ENCODE data around the gene CNTNAP5. TPM values are rescaled to one million over a fixed set of nuclear protein-coding genes. Genes with fewer than 3 reads are reported as not detected.

CNTNAP5 gene
- total and polyA plus RNA-seq, 2 donors (not counting 3 experiments of a cell fraction or from before 2014, with no cell fraction given) = not detected

DNA sequence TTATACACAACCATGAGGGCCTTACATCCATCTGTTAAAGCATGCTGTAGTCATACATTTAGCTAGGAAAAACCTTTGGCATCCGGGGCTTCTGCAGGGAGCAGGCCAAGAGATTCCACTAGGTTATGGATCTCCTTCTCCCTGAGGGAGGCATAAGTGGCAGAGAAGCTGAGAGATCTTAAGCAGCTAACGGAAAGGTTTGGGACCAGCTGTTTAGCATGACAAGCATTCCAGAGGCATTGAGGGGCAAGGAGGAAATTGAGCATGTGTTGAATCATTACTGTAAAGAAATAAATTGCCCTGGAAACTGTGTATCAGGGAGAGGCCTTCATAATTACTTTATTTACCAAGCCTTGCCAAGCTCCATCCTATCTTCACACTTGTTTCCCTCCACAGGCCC, 643.1 kb downstream of the CNTNAP5 start:
- H3K9ac ChIP-seq (replicated peaks; ENCODE audit: extremely low read depth, insufficient read depth, low read length) = no peak overlapping the region
- no peak overlapping the region for H3K4me2 ChIP-seq (ENCODE audit: insufficient read depth, low read length)
- FAIRE-seq = no peak
- H3K27ac ChIP-seq (ENCODE audit: insufficient read depth, low read depth, low read length) = no peak overlapping the region
- H3K27me3 ChIP-seq (ENCODE audit: control insufficient read depth in 2 of 2, insufficient read depth in 2 of 2, low read length in 2 of 2) = no peaks in the 10 kb centered on the region
- TF ChIP-seq, protein P1, sequence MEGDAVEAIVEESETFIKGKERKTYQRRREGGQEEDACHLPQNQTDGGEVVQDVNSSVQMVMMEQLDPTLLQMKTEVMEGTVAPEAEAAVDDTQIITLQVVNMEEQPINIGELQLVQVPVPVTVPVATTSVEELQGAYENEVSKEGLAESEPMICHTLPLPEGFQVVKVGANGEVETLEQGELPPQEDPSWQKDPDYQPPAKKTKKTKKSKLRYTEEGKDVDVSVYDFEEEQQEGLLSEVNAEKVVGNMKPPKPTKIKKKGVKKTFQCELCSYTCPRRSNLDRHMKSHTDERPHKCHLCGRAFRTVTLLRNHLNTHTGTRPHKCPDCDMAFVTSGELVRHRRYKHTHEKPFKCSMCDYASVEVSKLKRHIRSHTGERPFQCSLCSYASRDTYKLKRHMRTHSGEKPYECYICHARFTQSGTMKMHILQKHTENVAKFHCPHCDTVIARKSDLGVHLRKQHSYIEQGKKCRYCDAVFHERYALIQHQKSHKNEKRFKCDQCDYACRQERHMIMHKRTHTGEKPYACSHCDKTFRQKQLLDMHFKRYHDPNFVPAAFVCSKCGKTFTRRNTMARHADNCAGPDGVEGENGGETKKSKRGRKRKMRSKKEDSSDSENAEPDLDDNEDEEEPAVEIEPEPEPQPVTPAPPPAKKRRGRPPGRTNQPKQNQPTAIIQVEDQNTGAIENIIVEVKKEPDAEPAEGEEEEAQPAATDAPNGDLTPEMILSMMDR (IDR thresholded peaks at IDR 0.05; ENCODE audit: extremely low read depth in 1 of 2, insufficient read depth in 1 of 2, low read depth in 1 of 2, low read length in 2 of 2) = no peak
- TF ChIP-seq GATA2 (IDR thresholded peaks at IDR 0.05; ENCODE audit: insufficient read depth, insufficient read length, low read depth, low read length) (no peak), POLR2AphosphoS5 (IDR thresholded peaks at IDR 0.05; ENCODE audit: insufficient read depth, low read depth, low read length) (no peak), POLR2A (IDR thresholded peaks at IDR 0.05; ENCODE audit: low read depth, low read length) (no peak), JUN (IDR thresholded peaks at IDR 0.05; ENCODE audit: borderline replicate concordance, insufficient read depth, insufficient read length, low read depth) (no peak), EZH2 (IDR thresholded peaks at IDR 0.05; ENCODE audit: borderline replicate concordance, low read depth, low read length, severe bottlenecking) (no peak), MYC (IDR thresholded peaks at IDR 0.05; ENCODE audit: low read depth, low read length) (no peak)
- H3K4me1 ChIP-seq (ENCODE audit: control insufficient read depth, extremely low read depth, insufficient read depth, low read length) = no peaks in the 10 kb centered on the region
- intact Hi-C loops (cut with micrococcal nuclease) (no loop called here), dilution Hi-C loops (cut with MboI; ENCODE audit: extremely low pct_ligation_motif_present, low sequenced_read_pairs) (no loop called here)
- no peak for DNase-seq (ENCODE audit: low read depth, low spot score)
- H3K79me2 ChIP-seq (ENCODE audit: control insufficient read depth, insufficient read depth, low read length) = no peaks in the 10 kb centered on the region
- H3K36me3 ChIP-seq (ENCODE audit: control insufficient read depth in 2 of 2, extremely low read depth in 1 of 2, insufficient read depth in 2 of 2, low read length in 2 of 2) = no peaks in the 10 kb centered on the region
- H4K20me1 ChIP-seq (replicated peaks; ENCODE audit: control insufficient read depth, extremely low read depth, insufficient read depth, low read length) = no peaks in the 10 kb centered on the region
- ChIA-PET CTCF (no interaction called here), POLR2A (no interaction called here)
- no TSS peak for BruUV-seq (replicated peaks)
- no peaks in the 10 kb centered on the region for H3K9me1 ChIP-seq (replicated peaks; ENCODE audit: control insufficient read depth, extremely low read depth, insufficient read depth, low read length)
- H2AFZ ChIP-seq (ENCODE audit: low read depth, low read length) = no peak overlapping the region
- H3K4me3 ChIP-seq (replicated peaks in 1 of 3; ENCODE audit: insufficient read depth in 1 of 3, low read depth in 1 of 3, low read length in 3 of 3) = no peak overlapping the region
- peaks cover 7% of the 10 kb centered on the region for H3K9me3 ChIP-seq (replicated peaks; ENCODE audit: control insufficient read depth, insufficient read depth, low read length)

DNA sequence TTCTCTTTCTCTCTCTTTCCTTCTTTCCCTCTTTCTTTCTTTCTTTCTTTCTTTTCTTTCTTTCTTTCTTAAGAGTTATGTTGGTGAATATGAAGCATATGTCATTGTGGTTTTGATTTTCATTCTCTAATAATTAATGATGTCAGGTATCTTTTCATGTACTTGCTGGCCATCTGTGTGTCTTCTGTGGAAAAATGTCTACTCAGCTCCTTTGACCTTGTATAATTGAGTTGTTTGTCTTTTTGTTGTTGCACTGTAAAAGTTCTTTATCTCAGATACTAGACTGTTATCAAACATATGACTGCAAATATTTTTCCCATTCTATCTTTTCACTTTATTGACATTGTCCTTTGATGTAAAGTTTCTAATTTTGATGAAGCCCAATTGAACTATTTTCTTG, 645.1 kb downstream of the CNTNAP5 start:
- H3K79me2 ChIP-seq (ENCODE audit: control insufficient read depth, insufficient read depth, low read length) = no peaks in the 10 kb centered on the region
- no peaks in the 10 kb centered on the region for H3K27me3 ChIP-seq (ENCODE audit: control insufficient read depth in 2 of 2, insufficient read depth in 2 of 2, low read length in 2 of 2)
- no peaks in the 10 kb centered on the region for H3K4me1 ChIP-seq (ENCODE audit: control insufficient read depth, extremely low read depth, insufficient read depth, low read length)
- no peak overlapping the region for H3K4me2 ChIP-seq (ENCODE audit: insufficient read depth, low read length)
- H2AFZ ChIP-seq (ENCODE audit: low read depth, low read length) = no peak overlapping the region
- no peak for FAIRE-seq
- no peaks in the 10 kb centered on the region for H3K9me1 ChIP-seq (replicated peaks; ENCODE audit: control insufficient read depth, extremely low read depth, insufficient read depth, low read length)
- H4K20me1 ChIP-seq (replicated peaks; ENCODE audit: control insufficient read depth, extremely low read depth, insufficient read depth, low read length) = no peaks in the 10 kb centered on the region
- intact Hi-C loops (cut with micrococcal nuclease) (no loop called here), dilution Hi-C loops (cut with MboI; ENCODE audit: extremely low pct_ligation_motif_present, low sequenced_read_pairs) (no loop called here)
- H3K9me3 ChIP-seq (replicated peaks; ENCODE audit: control insufficient read depth, insufficient read depth, low read length) = peaks cover 6% of the 10 kb centered on the region
- no peaks in the 10 kb centered on the region for H3K36me3 ChIP-seq (ENCODE audit: control insufficient read depth in 2 of 2, extremely low read depth in 1 of 2, insufficient read depth in 2 of 2, low read length in 2 of 2)
- no TSS peak for BruUV-seq (replicated peaks)
- TF ChIP-seq, protein P2, sequence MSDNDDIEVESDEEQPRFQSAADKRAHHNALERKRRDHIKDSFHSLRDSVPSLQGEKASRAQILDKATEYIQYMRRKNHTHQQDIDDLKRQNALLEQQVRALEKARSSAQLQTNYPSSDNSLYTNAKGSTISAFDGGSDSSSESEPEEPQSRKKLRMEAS (IDR thresholded peaks at IDR 0.05; ENCODE audit: insufficient read depth, insufficient read length) = no peak
- no peak for TF ChIP-seq POLR2A (IDR thresholded peaks at IDR 0.05; ENCODE audit: low read depth, low read length)
- no peak for TF ChIP-seq GATA2 (IDR thresholded peaks at IDR 0.05; ENCODE audit: insufficient read depth, insufficient read length, low read depth, low read length)
- TF ChIP-seq, protein P1 (IDR thresholded peaks at IDR 0.05; ENCODE audit: extremely low read depth in 1 of 2, insufficient read depth in 1 of 2, low read depth in 1 of 2, low read length in 2 of 2) = no peak
- TF ChIP-seq MYC (IDR thresholded peaks at IDR 0.05; ENCODE audit: low read depth, low read length) = no peak
- no peak for TF ChIP-seq FOS (IDR thresholded peaks at IDR 0.05; ENCODE audit: borderline replicate concordance, insufficient read depth, low read length)
- TF ChIP-seq POLR2AphosphoS5 (IDR thresholded peaks at IDR 0.05; ENCODE audit: insufficient read depth, low read depth, low read length) = no peak
- TF ChIP-seq JUN (IDR thresholded peaks at IDR 0.05; ENCODE audit: borderline replicate concordance, insufficient read depth, insufficient read length, low read depth) = no peak
- no peak for TF ChIP-seq EZH2 (IDR thresholded peaks at IDR 0.05; ENCODE audit: borderline replicate concordance, low read depth, low read length, severe bottlenecking)
- ChIA-PET POLR2A (no interaction called here), CTCF (no interaction called here)
- H3K4me3 ChIP-seq (replicated peaks in 1 of 3; ENCODE audit: insufficient read depth in 1 of 3, low read depth in 1 of 3, low read length in 3 of 3) = no peak overlapping the region
- no peak for DNase-seq (ENCODE audit: low read depth, low spot score)
- no peak overlapping the region for H3K9ac ChIP-seq (replicated peaks; ENCODE audit: extremely low read depth, insufficient read depth, low read length)
- H3K27ac ChIP-seq (ENCODE audit: insufficient read depth, low read depth, low read length) = no peak overlapping the region

Measured in endothelial cell of umbilical vein (primary cell).